Activated T-cell treated with anti-CD3 and anti-CD28 coated beads, Interleukin-2, amount 50 U/mL, for 48 hours (primary cell): ENCODE measurements around the gene SEPTIN10.
"Not testable (repeated sequence)": the region's sequence is repeated elsewhere in the genome, so short reads cannot be mapped to it uniquely, and the experiment has no call there.

Experiments
- DNase-seq, 2 experiments: peaks; one replicate each; pipeline ENCODE4 v3.0.0-alpha.2; 2020

SEPTIN10 gene

DNA sequence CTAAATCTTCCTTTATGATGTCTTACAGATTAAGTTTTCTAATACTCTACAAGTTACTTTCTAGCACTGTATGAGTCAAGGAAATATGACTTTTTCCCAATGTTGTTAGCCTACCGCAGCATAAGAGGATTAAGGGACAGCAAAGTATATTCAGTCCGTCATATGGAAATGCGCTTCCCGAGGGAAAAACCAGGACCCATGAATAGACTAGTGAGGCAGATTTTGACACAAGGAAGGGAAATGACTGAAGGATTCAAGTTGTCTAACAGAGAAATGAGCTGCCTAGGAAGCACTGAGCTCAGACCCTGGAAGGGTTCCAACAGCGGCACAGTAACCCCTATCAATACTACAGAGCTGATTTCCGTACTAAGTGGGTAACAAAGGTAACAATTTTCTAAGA, 12.0 kb downstream of the SEPTIN10 start:
- no peak for DNase-seq

DNA sequence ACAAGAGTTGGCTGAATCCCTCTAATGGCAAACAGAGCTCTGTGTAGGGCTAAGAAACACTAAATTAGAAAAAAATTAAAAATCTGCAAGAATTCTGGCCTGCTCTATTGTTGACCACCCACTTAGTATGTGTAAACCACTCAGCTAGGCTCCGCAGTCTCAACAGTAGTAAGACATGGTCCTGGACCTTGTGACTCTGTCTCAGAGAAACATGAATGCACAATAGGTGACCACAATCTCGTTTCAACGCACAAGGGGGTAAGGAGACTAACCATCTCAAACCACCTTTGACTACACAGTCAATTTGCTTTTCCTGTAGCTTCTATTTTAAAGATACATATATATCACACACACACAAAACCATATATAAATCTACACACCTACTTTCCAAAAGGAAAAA, 16.5 kb downstream of the SEPTIN10 start:
- DNase-seq, result no peak

DNA sequence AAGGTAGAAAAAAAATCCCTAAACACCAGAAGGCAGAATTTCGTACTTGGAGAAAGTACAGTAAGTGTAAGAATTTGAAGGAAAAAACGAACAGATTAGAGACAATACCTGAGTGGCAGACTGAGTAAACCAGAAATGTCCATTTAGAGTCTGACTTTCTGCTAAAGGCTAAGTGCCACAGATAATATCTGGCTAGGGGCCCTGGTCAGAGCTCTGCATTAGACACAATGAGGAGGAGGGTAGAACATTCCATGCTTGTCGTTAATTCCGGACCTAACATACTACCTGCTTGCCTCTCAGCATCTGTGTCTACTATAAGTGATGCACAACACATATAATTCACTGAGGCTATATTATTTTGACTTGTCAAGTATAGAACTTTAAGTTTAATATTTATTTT, 18.1 kb downstream of the SEPTIN10 start:
- DNase-seq, result no peak

DNA sequence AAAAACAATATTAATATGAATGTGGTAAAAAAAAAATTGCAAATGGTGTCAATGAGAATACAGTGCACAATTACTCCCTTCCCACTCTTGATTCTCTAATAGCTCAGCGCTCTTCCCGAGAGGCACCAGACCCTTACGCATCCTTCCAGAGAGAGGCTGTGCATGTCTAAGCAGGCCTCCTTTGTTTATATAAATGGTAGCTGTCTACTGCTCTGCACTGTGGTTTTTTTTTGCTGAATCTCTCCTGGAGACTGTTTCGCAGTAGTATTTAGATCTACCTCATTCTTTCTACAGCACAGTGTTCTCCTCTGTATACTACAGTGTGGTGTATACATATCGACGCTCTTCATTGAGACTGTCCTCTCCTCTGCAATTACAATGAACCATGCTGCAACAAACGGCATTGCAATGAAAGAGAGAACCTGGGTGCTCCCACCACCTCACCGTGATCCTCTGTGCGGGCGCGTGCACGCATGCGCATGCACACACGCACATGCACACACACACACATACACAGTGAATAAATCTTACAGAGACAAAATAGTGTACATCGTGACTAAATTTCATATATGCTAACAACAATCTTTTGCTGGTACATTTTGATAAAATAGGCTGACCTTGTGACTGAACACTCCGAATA, 19.4 kb downstream of the SEPTIN10 start:
- DNase-seq, result no peak

DNA sequence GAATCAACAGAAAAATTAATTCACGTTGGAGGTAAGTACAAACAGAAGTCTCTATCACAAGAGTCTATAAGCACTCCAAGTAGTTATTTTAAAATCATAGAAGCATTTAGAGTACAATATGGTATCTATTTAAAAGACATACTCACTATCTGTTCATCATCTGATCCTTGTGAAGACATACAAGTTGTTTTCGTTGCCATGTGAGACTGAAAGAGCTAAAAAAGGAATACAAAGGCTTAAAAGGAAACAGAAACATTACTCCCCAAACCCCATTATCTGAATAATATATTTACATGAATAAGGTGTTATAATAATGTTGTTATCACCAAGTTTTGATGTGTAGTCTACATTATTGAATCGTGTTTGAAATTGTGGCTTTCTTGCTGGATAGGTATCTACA, 20.9 kb downstream of the SEPTIN10 start:
- DNase-seq, result no peak

DNA sequence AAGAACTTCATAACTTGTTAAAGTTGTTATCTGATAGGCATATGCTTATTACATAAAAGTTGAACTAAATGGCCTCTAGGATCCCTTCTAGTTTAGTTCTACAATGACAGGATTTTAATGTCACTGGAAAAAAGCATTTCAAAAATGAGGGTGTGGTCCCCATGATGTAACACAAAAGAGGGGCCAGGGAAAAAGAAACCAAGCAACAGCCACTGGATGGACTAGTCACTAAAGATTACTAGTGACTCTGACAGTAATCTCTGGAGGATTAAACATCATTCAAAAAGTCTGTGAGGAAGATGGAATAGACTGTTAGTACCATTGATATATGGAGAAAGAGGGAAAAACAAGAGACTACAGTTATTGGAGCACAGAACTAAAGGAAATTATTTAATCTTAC, 22.6 kb downstream of the SEPTIN10 start:
- no peak for DNase-seq

DNA sequence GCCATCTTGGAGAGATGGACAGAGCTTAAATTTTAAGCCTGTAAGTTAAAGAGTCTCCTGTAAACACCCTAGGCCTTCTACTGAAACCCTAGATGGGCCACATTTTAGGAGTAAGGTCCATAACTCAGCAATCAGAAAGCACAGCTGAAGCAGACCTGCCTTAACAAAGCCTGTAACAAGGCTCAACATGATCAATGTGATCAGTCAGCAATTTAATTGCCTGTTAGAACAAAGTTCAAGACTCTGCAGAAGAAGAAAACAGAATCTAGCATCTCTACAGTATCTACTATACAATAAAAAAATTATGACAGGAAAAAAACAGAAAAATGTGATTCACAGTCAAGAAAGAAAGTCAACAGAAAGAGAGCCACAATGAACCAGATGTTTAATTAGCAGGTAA, 27.1 kb downstream of the SEPTIN10 start:
- no peak for DNase-seq

DNA sequence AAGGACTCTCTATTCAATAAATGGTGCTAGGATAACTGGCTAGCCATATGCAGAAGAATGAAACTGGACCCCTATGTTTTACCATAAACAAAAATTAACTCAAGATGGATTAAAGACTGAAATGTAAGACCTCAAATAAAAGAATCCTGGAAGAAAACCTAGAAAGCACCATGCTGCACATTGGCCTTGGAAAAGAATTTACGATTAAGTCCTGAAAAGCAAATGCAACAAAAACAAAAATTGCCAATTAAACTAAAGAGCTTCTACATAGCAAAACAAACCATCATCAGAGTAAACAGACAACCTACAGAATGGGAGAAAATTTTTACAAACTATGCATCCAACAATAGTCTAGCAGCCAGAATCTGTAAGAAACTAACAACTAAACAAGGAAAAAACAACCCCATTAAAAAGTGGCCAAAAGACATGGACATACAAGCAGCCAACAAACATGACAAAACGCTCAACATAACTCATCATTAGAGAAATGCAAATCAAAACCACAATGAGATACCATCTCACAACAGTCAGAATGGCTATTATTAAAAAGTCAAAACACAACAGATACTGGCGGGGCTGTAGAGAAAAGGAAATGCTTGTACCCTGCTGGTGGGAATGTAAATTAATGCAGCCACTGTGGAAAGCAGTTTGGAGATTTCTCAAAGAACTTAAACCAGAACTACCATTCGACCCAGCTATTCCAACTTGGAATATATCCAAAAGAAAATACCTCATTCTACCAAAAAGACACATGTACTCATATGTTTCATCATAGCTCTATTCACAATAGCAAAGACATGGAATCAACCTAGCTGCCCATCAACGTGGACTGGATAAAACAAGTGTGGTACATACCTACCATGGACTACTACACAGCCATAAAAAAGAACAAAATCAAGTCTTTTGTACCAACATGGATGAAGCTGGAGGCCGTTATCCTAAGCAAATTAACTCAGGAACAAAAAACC, 30.6 kb downstream of the SEPTIN10 start:
- DNase-seq, result no peak

DNA sequence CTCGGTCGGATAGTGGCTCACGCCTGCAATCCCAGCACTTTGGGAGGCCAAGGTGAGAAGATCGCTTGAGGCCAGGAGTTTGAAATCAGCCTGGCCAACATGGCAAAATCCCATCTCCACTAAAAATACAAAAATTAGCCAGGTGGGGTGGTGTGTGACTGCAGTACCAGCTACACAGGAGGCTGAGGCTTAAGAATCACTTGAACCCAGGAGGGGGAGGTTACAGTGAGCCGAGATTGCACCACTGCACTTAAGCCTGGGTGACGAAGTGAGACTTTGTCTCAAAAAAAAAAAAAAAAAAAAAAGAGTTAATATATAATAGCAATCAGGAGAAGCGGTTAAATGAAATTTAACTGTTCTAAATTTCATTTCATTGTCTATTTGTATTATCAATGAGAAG, 36.1 kb downstream of the SEPTIN10 start:
- not testable (repeated sequence) for DNase-seq

DNA sequence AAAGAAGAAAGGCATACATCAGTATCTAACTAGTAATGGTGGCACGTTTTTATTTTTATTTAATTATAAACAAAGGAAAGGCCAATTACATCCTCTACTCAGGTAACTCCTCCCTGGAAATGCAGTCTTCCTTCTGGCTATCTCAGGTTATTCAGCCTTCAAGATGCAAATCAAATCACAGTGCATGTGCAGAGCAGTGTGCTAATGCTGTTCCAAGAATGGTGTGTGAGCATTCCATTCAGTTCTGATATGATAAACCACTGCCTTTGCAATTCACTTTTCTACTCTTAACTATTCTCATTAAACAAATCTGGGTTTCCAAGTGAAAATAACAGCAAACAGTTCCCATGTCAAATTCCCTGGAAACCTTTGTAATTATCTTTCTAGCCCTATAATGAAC, 38.4 kb downstream of the SEPTIN10 start:
- DNase-seq, result no peak

DNA sequence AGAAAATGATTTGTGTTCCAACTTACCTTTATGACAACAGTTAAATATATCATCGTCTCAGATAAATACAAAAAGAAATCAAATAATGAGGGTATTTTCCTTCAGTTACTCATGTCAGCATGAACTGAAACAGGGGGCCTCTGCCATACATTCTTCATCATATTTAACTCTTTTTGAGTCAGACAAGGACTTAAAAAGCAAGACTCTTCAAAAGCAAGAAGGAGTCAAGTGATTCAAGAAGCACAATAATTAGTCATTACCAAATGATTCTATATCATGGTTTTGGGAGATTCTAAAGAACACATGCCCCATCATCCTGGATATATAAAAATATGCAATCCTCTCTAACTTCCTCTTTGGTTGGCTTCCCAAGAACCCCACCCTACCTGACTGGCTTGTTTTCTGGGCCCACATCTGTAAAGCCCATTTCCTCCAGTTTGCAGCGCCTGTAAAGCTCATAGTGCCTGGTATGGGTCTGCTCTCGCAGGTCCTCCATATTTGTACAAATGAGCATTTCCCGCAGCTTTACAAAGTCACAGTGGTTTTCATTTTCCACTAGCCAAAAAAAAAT, 49.7 kb downstream of the SEPTIN10 start:
- no peak for DNase-seq

DNA sequence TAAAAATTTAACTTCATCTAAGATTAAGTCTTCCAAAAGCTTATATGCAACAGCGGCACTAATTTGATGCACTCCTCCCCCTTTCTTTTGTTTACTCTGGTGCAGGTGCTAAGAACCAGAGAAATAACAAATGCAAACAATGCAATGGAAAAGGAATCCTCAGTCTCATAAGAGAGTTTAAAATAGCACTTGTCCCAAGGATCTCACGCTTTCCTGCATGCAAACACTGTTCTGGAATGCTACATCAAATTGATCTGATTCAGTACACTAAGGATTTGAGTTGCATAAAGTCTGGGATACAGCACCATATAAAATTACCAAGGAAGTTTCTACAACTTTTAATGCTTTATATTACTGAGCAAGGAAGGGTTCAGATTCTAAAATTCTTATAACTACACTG, 50.5 kb downstream of the SEPTIN10 start:
- no peak for DNase-seq

DNA sequence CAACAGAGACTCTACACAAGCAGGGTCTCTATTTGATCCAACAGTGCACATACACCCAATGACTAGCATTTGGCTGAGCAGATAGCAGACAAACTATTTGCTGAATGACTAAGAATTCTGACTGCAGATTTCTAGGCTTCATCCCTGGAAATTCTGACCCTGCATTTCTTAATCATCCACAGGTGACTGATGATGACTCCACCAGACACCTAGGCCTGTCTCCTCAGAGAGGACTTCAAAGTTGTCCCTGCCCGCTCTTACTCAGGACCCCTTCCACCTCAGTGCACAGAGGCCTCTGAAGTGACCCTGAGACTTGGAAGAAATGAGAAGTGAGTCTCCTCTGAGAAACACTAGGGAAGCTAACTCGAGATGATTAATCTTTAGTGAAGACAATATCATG, 51.3 kb downstream of the SEPTIN10 start:
- peak in 1 of 2 experiments; percentile 34 for DNase-seq

DNA sequence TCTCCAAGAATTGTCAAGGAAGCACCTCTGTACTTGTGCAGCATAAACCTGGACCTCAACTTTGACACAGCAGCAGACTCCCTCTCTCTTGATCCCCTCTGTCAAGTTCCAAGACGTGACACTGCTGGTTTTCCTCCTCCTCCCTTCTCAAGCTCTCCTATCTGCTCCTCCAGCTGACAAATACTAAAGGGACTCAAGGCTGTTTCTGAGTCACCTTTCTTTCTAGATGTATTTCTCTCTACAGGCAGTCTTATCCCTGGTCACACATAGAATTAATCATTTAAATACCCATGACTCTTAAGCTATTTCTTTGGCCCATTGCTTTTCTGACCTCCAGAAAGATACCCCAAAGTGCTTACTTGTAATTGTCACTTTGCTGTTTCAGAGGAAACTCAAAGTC, 53.5 kb downstream of the SEPTIN10 start:
- DNase-seq, result no peak

DNA sequence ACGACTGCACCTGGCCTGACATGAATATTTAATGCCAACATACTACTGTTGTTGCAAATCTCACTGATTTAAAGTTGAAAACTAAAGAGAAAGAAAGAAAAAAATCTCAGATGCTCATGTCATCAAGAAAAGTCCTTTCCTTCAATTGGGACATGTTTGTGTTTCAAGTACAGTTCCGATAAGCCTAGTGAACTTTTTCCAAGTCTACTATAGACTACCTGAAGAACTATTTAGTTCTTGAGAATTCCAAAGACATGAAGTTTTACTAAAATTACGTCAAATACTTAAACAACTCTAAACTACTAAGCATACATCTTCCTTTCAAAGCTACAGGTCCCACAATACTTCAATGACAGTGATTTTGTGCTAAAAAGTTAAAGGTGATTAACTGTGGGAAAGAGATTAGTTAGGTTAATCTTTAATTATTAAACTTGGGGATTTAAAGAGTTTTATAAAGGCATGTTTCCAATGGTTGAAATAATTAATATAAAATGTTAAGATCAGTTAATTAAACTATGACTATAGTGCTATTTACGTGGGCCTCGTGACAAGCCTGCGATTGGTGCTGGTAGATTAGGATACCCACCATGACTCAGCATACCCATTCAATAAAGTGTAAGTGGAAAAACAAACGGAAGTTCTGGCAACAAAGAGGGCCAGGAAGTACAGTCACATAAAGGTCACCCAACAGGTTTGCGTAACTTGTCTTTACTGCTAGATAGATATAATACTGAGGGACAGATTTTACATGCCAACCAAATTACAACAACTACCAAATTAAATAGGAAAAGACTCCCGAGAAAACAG, 55.5 kb downstream of the SEPTIN10 start:
- no peak for DNase-seq

DNA sequence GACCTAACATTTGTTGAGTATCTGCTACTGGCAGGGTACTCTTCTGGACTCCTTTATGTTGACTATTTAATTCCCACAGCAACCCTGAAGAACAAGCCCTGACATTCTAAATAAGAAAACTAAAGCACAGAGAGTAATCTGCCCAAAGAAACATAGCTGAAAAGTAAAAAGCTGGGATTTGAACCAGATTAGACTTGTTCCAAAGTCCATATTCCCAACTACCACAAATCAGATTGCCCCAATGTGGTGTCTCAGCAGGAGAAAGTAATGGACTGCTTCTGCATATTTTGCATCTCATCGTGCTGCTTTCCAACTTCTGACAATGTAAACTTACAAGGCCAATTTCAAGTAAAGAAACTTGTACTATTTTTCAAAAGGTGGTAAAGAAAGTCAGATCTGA, 56.5 kb downstream of the SEPTIN10 start:
- DNase-seq, result no peak

DNA sequence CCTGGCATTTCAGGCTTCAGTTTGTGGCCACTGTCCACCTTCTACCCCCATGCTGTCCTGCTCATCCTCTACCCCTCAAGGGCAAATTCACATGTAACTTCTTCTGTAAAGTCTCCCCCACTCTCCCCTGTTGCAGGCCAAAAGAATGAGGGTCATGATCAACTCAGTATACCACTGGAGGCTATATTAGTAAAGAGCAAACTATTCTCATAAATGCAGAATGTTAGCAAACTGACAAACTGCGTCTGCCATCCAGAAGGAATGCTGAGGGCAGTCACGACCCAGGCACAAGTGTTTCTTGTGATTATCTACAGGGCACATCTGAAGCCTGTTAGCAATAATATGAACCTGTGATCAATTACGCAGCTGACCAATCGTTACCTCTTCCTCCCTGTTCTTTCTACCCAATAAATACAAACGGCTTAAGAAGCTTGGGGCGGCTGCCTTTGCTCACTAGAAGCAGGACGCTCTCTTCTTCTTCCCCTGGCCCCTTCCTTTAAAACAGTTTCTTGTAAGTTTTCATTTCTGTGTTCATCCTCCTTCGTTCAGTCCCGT, 58.3 kb downstream of the SEPTIN10 start:
- DNase-seq, result no peak

DNA sequence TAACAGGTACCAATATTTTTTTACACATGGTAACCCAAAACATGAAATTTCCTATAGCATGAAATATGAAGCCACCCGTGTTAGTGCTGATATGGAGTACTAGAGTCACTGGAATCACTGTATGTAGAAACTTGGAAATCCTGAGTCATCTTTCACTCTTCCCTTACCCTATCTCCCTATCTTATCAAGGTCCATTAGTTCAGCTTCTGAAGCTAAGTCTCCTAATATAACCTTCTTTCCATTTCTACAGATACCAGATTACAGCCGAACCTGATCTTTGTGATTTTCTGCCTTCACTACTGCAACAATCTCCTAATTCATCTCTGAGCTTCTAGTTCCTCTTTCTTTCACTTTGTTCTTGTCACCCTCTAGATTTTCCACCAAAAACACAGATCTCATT, 59.0 kb downstream of the SEPTIN10 start:
- DNase-seq, result no peak

DNA sequence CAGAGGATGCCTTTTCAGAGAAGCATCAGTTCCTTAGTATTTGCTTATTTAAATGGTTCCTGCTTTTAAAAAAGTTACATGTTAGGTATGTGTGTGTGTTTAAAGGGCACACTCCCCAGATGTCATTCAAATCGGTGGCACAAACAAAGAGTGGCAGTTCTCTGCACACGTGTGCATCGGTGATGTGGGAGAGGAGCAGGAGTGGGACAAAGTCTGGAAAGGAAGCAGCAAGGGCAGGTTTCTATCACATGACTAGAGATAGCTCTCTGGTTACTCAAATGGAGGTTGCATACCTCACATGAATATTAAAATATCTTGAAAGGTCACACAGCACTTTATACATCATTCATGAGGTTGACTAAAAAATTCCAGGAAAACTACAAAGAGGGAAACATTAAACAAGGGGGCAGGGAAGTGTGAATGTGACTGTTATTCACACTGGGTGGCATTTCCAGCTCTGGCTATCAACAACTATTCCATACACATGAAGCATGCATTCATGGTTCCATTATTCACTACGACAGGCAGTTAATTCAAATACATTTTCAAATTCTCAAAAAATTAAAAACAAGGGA, 64.7 kb downstream of the SEPTIN10 start:
- DNase-seq, result no peak

DNA sequence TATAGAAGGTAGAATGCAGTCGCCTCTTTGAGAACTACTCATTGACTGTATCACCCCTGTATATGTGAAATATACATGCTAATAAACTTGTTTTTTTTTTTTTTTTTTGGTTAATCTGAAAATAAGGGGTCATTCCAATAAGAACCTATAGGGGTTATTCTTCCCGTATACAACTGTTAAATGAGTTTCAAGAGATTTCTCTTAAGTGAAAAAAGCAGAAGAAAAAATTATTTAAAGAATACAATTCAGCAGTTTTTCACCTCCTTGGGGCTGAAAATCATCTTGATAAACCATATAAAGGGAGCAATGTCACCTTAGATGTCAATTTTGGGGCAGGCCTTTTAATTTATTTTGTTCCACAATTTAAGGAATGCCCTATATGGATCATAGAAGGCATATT, 66.5 kb downstream of the SEPTIN10 start:
- DNase-seq, result no peak

DNA sequence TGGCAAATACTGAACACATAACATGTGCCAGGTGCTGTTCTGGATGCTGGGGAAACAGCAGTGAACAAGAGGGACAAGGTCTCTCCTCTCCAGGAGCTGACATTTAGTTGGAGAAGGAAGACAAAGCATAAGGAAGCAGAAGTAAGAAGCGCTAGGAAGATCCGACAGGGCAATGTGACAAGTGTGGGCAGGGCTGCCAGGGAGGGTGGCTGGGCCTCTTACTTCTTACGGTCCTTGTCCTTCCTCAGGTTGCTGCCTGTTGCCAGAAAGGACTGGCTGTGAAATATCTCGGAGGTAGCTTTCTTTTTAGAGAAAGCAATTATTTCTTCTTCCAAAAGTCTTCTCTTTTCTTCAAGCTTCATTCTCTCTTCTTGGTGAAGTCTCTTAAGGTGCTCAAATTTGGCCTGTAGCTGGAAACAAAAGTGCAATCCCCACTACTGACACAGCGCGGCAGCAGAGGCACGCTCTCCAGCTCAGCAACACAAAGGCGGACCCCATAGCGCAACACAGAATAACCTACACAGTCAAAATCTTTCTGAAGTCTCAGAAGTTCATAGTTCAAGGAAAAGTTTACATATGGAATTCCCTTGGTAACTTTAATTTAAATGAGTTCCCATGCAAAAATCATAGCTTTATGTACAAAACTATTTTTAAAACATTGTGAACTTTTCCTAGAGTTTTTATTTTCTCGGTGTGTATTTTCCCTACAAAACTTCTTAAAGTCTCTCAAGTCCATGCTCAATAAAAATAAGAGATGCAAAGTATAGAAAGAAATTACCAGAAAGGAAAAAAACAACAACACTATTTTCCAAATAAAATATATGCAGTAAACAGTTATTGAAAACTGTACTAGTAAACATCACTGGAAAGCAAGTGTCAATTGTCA, 67.7 kb downstream of the SEPTIN10 start:
- peak; percentile 74 to 83 for DNase-seq
